GM12892 (cell line): ENCODE measurements around the gene CLDN14.

Source experiments
- POLR2A ChIP-seq: IDR thresholded peaks from 2 replicates; pipeline ENCODE4 v1.6.1; 2011; ENCODE audit warnings: low read depth, low read length, control low read depth
- POLR2AphosphoS5 ChIP-seq: IDR thresholded peaks from 2 replicates; pipeline ENCODE4 v1.6.1; 2011; ENCODE audit warnings: low read depth, low read length, control low read depth

- TF ChIP-seq POLR2A (no peak), POLR2AphosphoS5 (no peak)
Observed at GRCh38 chr21:36482673-36483072, 2.8 kb upstream of the CLDN14 start.
